Stimulated activated CD8-positive, alpha-beta memory T cell treated with anti-CD3 and anti-CD28 coated beads, Interleukin-15, amount 100 ng/mL, for 48 hours (primary cell): ENCODE measurements around the gene CNTNAP1.

Source experiments
- DNase-seq, 2 donors: peaks; one replicate each; pipeline ENCODE4 v3.0.0-alpha.2; 2020; ENCODE audit warnings: low read depth in 2 of 2

Gene CNTNAP1

GRCh38 chr17:42670789-42671657, 11.3 kb upstream of the CNTNAP1 start:
- DNase-seq, result no peak

- no peak for DNase-seq
These were observed 10.3 kb upstream of the CNTNAP1 start for GRCh38 chr17:42672038-42672437.

GRCh38 chr17:42673266-42673884, 9.0 kb upstream of the CNTNAP1 start:
- no peak for DNase-seq

- DNase-seq, result no peak
These were observed 8.2 kb upstream of the CNTNAP1 start for GRCh38 chr17:42673885-42674754.

- no peak for DNase-seq
These were observed 7.5 kb upstream of the CNTNAP1 start for GRCh38 chr17:42674755-42675347.

GRCh38 chr17:42675348-42675964, 6.9 kb upstream of the CNTNAP1 start:
- no peak for DNase-seq

GRCh38 chr17:42675965-42676423, 6.3 kb upstream of the CNTNAP1 start:
- DNase-seq, result no peak

GRCh38 chr17:42676424-42677011, 5.8 kb upstream of the CNTNAP1 start, which contains the start of gene PLEKHH3:
Gene PLEKHH3 (minus strand): TSS chr17:42676994. CDS start chr17:42676563, 431 bp downstream.
- no peak for DNase-seq

GRCh38 chr17:42677012-42677857, 5.1 kb upstream of the CNTNAP1 start:
- peak; percentile 97 to 98 for DNase-seq

- DNase-seq, result peak; percentile 69 to 75
These were observed 4.2 kb upstream of the CNTNAP1 start for GRCh38 chr17:42677921-42678781.

- no peak for DNase-seq
These were observed 3.3 kb upstream of the CNTNAP1 start for GRCh38 chr17:42678951-42679491.

- peak; percentile 61 to 68 for DNase-seq
These were observed 2.6 kb upstream of the CNTNAP1 start for GRCh38 chr17:42679492-42680330.

GRCh38 chr17:42680331-42680808, 2.0 kb upstream of the CNTNAP1 start:
- no peak for DNase-seq

- no peak for DNase-seq
These were observed 532 bp downstream of the CNTNAP1 start for GRCh38 chr17:42682722-42683403.

GRCh38 chr17:42683407-42684034, 1.2 kb downstream of the CNTNAP1 start:
- DNase-seq, result no peak

GRCh38 chr17:42684929-42685556, 2.7 kb downstream of the CNTNAP1 start:
- DNase-seq, result no peak
